ENCODE data around the gene NLN.

Gene NLN

GRCh38 chr5:65790371-65791163 is 68.6 kb downstream of the NLN start:
- H3K9me3 ChIP-seq (replicated peaks; ENCODE audit: insufficient read depth, low read length), result no peaks in the 10 kb centered on the region
- H3F3A ChIP-seq (ENCODE audit: insufficient read depth, low read length), result no peaks in the 10 kb centered on the region
- TF ChIP-seq CTCF (IDR thresholded peaks at IDR 0.05; ENCODE audit: low read length) (no peak), EZH2phosphoT487 (IDR thresholded peaks at IDR 0.05; ENCODE audit: low read length) (no peak), EZH2 (optimal IDR thresholded peaks at IDR 0.05; ENCODE audit: low read depth, low read length) (no peak)
- H3K9ac ChIP-seq (ENCODE audit: low read length), result no peak overlapping the region
- no peaks in the 10 kb centered on the region for H3K27me3 ChIP-seq (replicated peaks; ENCODE audit: insufficient read depth, low read length)
- H3K27ac ChIP-seq (ENCODE audit: low read length), result no peak overlapping the region
- DNase-seq, result peak; percentile 46
- no peaks in the 10 kb centered on the region for H3K79me2 ChIP-seq (ENCODE audit: low read length)
- no peaks in the 10 kb centered on the region for H3K9me2 ChIP-seq (replicated peaks; ENCODE audit: insufficient read depth, low read length)
- H3K4me1 ChIP-seq (ENCODE audit: low read length), result peaks cover 11% of the 10 kb centered on the region
- H3K36me3 ChIP-seq (replicated peaks; ENCODE audit: insufficient read depth, low read length), result no peaks in the 10 kb centered on the region
- H4K20me1 ChIP-seq (ENCODE audit: insufficient read depth, low read length), result no peaks in the 10 kb centered on the region
- no peak overlapping the region for H2AFZ ChIP-seq (ENCODE audit: low read length)
- H3K4me2 ChIP-seq (ENCODE audit: low read depth, low read length), result no peak overlapping the region
- no peak overlapping the region for H3K4me3 ChIP-seq (ENCODE audit: low read length)

GRCh38 chr5:65791712-65792673 is 70.0 kb downstream of the NLN start:
- no peaks in the 10 kb centered on the region for H3F3A ChIP-seq (ENCODE audit: insufficient read depth, low read length)
- H2AFZ ChIP-seq (ENCODE audit: low read length), result no peak overlapping the region
- no peaks in the 10 kb centered on the region for H3K9me3 ChIP-seq (replicated peaks; ENCODE audit: insufficient read depth, low read length)
- H3K4me3 ChIP-seq (ENCODE audit: low read length), result no peak overlapping the region
- no peaks in the 10 kb centered on the region for H3K27me3 ChIP-seq (replicated peaks; ENCODE audit: insufficient read depth, low read length)
- peaks cover 11% of the 10 kb centered on the region for H3K4me1 ChIP-seq (ENCODE audit: low read length)
- H4K20me1 ChIP-seq (ENCODE audit: insufficient read depth, low read length), result no peaks in the 10 kb centered on the region
- TF ChIP-seq CTCF (IDR thresholded peaks at IDR 0.05; ENCODE audit: low read length) (no peak), EZH2 (optimal IDR thresholded peaks at IDR 0.05; ENCODE audit: low read depth, low read length) (no peak), EZH2phosphoT487 (IDR thresholded peaks at IDR 0.05; ENCODE audit: low read length) (no peak)
- H3K9me2 ChIP-seq (replicated peaks; ENCODE audit: insufficient read depth, low read length), result no peaks in the 10 kb centered on the region
- H3K9ac ChIP-seq (ENCODE audit: low read length), result no peak overlapping the region
- H3K79me2 ChIP-seq (ENCODE audit: low read length), result no peaks in the 10 kb centered on the region
- H3K27ac ChIP-seq (ENCODE audit: low read length), result no peak overlapping the region
- H3K4me2 ChIP-seq (ENCODE audit: low read depth, low read length), result no peak overlapping the region
- no peaks in the 10 kb centered on the region for H3K36me3 ChIP-seq (replicated peaks; ENCODE audit: insufficient read depth, low read length)
- no peak for DNase-seq

GRCh38 chr5:65796269-65796668 is 74.3 kb downstream of the NLN start:
- no peaks in the 10 kb centered on the region for H3K9me3 ChIP-seq (replicated peaks; ENCODE audit: insufficient read depth, low read length)
- H4K20me1 ChIP-seq (ENCODE audit: insufficient read depth, low read length), result no peaks in the 10 kb centered on the region
- H3K36me3 ChIP-seq (replicated peaks; ENCODE audit: insufficient read depth, low read length), result no peaks in the 10 kb centered on the region
- H3K27me3 ChIP-seq (replicated peaks; ENCODE audit: insufficient read depth, low read length), result no peaks in the 10 kb centered on the region
- no peak overlapping the region for H3K27ac ChIP-seq (ENCODE audit: low read length)
- no peaks in the 10 kb centered on the region for H3F3A ChIP-seq (ENCODE audit: insufficient read depth, low read length)
- no peak for DNase-seq
- H3K9me2 ChIP-seq (replicated peaks; ENCODE audit: insufficient read depth, low read length), result no peaks in the 10 kb centered on the region
- no peak overlapping the region for H3K4me3 ChIP-seq (ENCODE audit: low read length)
- no peak overlapping the region for H3K4me2 ChIP-seq (ENCODE audit: low read depth, low read length)
- TF ChIP-seq EZH2phosphoT487 (IDR thresholded peaks at IDR 0.05; ENCODE audit: low read length) (no peak), CTCF (IDR thresholded peaks at IDR 0.05; ENCODE audit: low read length) (no peak), EZH2 (optimal IDR thresholded peaks at IDR 0.05; ENCODE audit: low read depth, low read length) (no peak)
- no peaks in the 10 kb centered on the region for H3K4me1 ChIP-seq (ENCODE audit: low read length)
- H3K9ac ChIP-seq (ENCODE audit: low read length), result no peak overlapping the region
- no peaks in the 10 kb centered on the region for H3K79me2 ChIP-seq (ENCODE audit: low read length)
- no peak overlapping the region for H2AFZ ChIP-seq (ENCODE audit: low read length)
